A673 (cell line): Measurements from ENCODE around the gene FGF18. TPM values are rescaled to one million over a fixed set of nuclear protein-coding genes. Genes with fewer than 3 reads are reported as not detected.

ENCODE experiments used
- BruUV-seq: library from RNA; stranded (reverse); fragments of 400-500 nt; replicated peaks from 2 replicates; lab custom pipeline; 2021; lab: Mats Ljungman, UMichigan
- CTCF ChIA-PET: fragments of 300-600 bp; sonication (Branson Sonifier 250); formaldehyde crosslinking; loops from one replicate; lab custom pipeline; 2022; ENCODE audit warnings: antibody characterized with exemption; lab: Charles Lee
- POLR2A ChIA-PET: fragments of 300-600 bp; sonication (Branson Sonifier 250); formaldehyde crosslinking; loops from one replicate; lab custom pipeline; 2022; ENCODE audit warnings: antibody characterized with exemption; ENCODE audit not compliant: low non-redundant PET; lab: Charles Lee
- DNase-seq: peaks from one replicate; pipeline ENCODE4 v3.0.0-alpha.2; 2015; ENCODE audit warnings: low spot score
- H3K27ac ChIP-seq: fragments of 200-600 bp; sonication (generic); 2 replicates; pipeline ENCODE4 v1.5.1; 2016; ENCODE audit warnings: mixed run types, low read depth, mild to moderate bottlenecking, mixed read lengths, antibody characterized with exemption, low read length; ENCODE audit not compliant: poor library complexity, severe bottlenecking
- H3K27me3 ChIP-seq: fragments of 200-600 bp; sonication (generic); replicated peaks from 2 replicates; pipeline ENCODE4 v1.6.1; 2017; ENCODE audit warnings: mixed run types, low read depth, mild to moderate bottlenecking, mixed read lengths, antibody characterized with exemption, low read length; ENCODE audit not compliant: insufficient read depth, poor library complexity
- H3K36me3 ChIP-seq: fragments of 200-600 bp; sonication (generic); 2 replicates; pipeline ENCODE4 v1.6.1; 2016; ENCODE audit warnings: mixed run types, mild to moderate bottlenecking, mixed read lengths, antibody characterized with exemption, low read length; ENCODE audit not compliant: insufficient read depth, poor library complexity, severe bottlenecking
- H3K4me1 ChIP-seq: fragments of 200-600 bp; sonication (generic); 2 replicates; pipeline ENCODE4 v1.6.1; 2017; ENCODE audit warnings: mixed run types, mild to moderate bottlenecking, mixed read lengths, antibody characterized with exemption, low read length; ENCODE audit not compliant: insufficient read depth, poor library complexity, severe bottlenecking
- H3K4me3 ChIP-seq: fragments of 200-600 bp; sonication (generic); 2 replicates; pipeline ENCODE4 v1.5.1; 2016; ENCODE audit warnings: low read depth, mixed run types, mild to moderate bottlenecking, mixed read lengths, low read length; ENCODE audit not compliant: poor library complexity, severe bottlenecking
- H3K9me3 ChIP-seq: fragments of 200-600 bp; sonication (generic); 2 replicates; pipeline ENCODE4 v1.6.1; 2016; ENCODE audit warnings: mixed run types, low read depth, mild to moderate bottlenecking, mixed read lengths, antibody characterized with exemption, low read length; ENCODE audit not compliant: poor library complexity, severe bottlenecking
- CTCF ChIP-seq: fragments of 300-800, 200-600 bp; sonication (generic); conservative IDR thresholded peaks from 2 replicates; pipeline ENCODE4 v1.5.1; 2017; ENCODE audit warnings: low read depth, mild to moderate bottlenecking, antibody characterized with exemption, low read length, moderate library complexity, mixed read lengths
- EZH2 ChIP-seq: fragments of 200-600 bp; sonication (generic); IDR thresholded peaks from 2 replicates; pipeline ENCODE4 v1.6.1; 2017; ENCODE audit warnings: borderline replicate concordance, low read depth, mild to moderate bottlenecking, mixed read lengths, antibody characterized with exemption, low read length; ENCODE audit not compliant: poor library complexity, severe bottlenecking
- intact Hi-C: fragments of 100-400 bp; cut with micrococcal nuclease; formaldehyde crosslinking; loops from one replicate; pipeline ENCODE4 v1.10.0; 2022; ENCODE audit not compliant: unreplicated experiment
- microRNA-seq: library from miRNA; unstranded; fragments of <30 nt; microRNA quantifications from one replicate; pipeline ENCODE4 v1.2.0, GENCODE V29; 2021
- total RNA-seq: library from RNA; stranded (reverse); gene quantifications from 2 replicates; pipeline ENCODE4 v1.2.3, GENCODE V29; 2021

The FGF18 gene
- total RNA-seq, 1 experiment from 2014 or later: 1.3 TPM

- Histone ChIP-seq H3K27ac (no peak overlapping the region), H3K4me3 (no peak overlapping the region), H3K9me3 (no peaks in the 10 kb centered on the region), H3K36me3 (no peaks in the 10 kb centered on the region), H3K27me3 (no peaks in the 10 kb centered on the region), H3K4me1 (no peaks in the 10 kb centered on the region)
- BruUV-seq: no TSS peak
- intact Hi-C loops: no loop called here
- ChIA-PET CTCF (no interaction called here), POLR2A (no interaction called here)
- TF ChIP-seq EZH2: no peak
- TF ChIP-seq CTCF: no peak
- no peak for DNase-seq
These were observed 86.1 kb downstream of the FGF18 start for GRCh38 chr5:171505473-171506043.

DNA sequence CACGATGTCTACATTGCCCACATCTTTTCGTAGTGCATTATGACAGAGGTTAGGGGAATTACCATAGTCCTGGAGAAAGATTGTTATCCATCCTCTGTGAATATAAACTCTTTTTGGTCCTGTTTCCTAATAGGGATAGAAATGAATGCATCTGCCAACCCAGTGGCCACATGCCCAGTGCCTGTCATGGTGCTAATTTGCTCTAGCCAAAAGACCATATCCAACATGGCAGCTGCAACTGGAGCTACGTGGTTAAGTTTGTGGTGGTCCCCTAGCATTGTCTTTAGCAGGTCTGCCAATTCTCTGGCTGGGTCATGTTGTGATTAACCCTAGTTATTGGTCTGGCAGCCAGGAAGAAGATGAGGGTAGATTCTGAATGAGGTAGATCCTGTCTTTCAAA is 87.5 kb downstream of the FGF18 start:
- BruUV-seq: no TSS peak
- Histone ChIP-seq H3K36me3 (no peaks in the 10 kb centered on the region), H3K27ac (no peak overlapping the region), H3K27me3 (no peaks in the 10 kb centered on the region), H3K4me3 (no peak overlapping the region), H3K4me1 (no peaks in the 10 kb centered on the region), H3K9me3 (no peaks in the 10 kb centered on the region)
- ChIA-PET CTCF (no interaction called here), POLR2A (no interaction called here)
- TF ChIP-seq EZH2: no peak
- TF ChIP-seq CTCF: no peak
- no peak for DNase-seq
- intact Hi-C loops: no loop called here

Small RNA genes within 50 kb of the gene (microRNA-seq; reads per million reads assigned to microRNA genes)
- gene MIR3912: 6.5 reads per million, percentile 21 among the genes with 10 or more reads in this experiment

Other genes with a start within 250 kb of the FGF18 start
- gene TLX3, start 110.4 kb upstream of the FGF18 start, total RNA-seq: not detected in 2 replicates
- 1,854 and 1,998 TPM in 2 replicates for gene NPM1, start 31.8 kb upstream of the FGF18 start, total RNA-seq